ENCODE data around the gene CACNA2D3.

DNA sequence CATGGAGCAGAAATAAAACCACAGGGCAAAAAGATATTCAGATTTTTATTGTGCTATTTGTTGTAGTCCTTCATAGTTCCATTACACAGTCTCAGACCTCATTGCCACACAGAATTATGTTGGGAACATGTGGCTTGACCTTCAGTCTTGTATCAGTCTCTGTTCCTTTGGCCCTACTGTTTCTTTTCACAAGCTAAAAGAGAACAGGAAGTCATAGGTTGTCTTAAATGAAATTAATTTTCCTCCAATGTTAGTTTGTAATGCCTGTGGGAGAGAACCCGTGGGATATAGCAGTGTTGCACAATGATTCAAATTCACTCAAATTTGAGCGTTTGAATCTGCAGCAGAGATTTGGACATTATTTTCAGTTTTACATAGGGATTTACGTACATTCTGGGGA lies 445.6 kb downstream of the CACNA2D3 start:
- TF ChIP-seq ZNF384 (IDR thresholded peaks at IDR 0.05) (no peak), NFRKB (IDR thresholded peaks at IDR 0.05) (no peak), FOXK2 (IDR thresholded peaks at IDR 0.05) (no peak), SP1 (IDR thresholded peaks at IDR 0.05) (no peak)

All from HEK293T (cell line).